ENCODE data around the gene ZNF112.

The ZNF112 gene

GRCh38 chr19:44313231-44313630, 43.2 kb downstream of the ZNF112 start:
- no peak for TF ChIP-seq ZC3H10 (CRISPR knock-in tag; IDR thresholded peaks at IDR 0.05)
- no peak for TF ChIP-seq ARNTL (CRISPR knock-in tag; IDR thresholded peaks at IDR 0.05; ENCODE audit: borderline replicate concordance, low read depth)
- TF ChIP-seq BACH2 (CRISPR knock-in tag; IDR thresholded peaks at IDR 0.05; ENCODE audit: borderline replicate concordance): no peak
- no peak for TF ChIP-seq TOX (CRISPR knock-in tag; IDR thresholded peaks at IDR 0.05; ENCODE audit: borderline replicate concordance)
- no peak for ATAC-seq

- no peak for TF ChIP-seq RARB (CRISPR knock-in tag; IDR thresholded peaks at IDR 0.05)
- ATAC-seq: no peak
Observed at GRCh38 chr19:44308011-44308410, 48.5 kb downstream of the ZNF112 start.

GRCh38 chr19:44306283-44306682, 50.2 kb downstream of the ZNF112 start:
- no peak for ATAC-seq
- TF ChIP-seq ZFP3 (CRISPR knock-in tag; IDR thresholded peaks at IDR 0.05): no peak
- no peak for TF ChIP-seq ARNTL (CRISPR knock-in tag; IDR thresholded peaks at IDR 0.05; ENCODE audit: borderline replicate concordance, low read depth)
- no peak for TF ChIP-seq ESRRG (CRISPR knock-in tag; IDR thresholded peaks at IDR 0.05)
- no peak for TF ChIP-seq CSDC2 (CRISPR knock-in tag; IDR thresholded peaks at IDR 0.05)
- TF ChIP-seq ZNF8 (CRISPR knock-in tag; IDR thresholded peaks at IDR 0.05): no peak
- TF ChIP-seq TCF4 (CRISPR knock-in tag; IDR thresholded peaks at IDR 0.05; ENCODE audit: borderline replicate concordance): no peak

GRCh38 chr19:44305457-44305856, 51.0 kb downstream of the ZNF112 start:
- TF ChIP-seq ESRRG (CRISPR knock-in tag; IDR thresholded peaks at IDR 0.05) (no peak), ZFP3 (CRISPR knock-in tag; IDR thresholded peaks at IDR 0.05) (no peak)
- no peak for ATAC-seq

- ATAC-seq: peak; percentile 99
- peak; percentile 65 for TF ChIP-seq ZNF70 (CRISPR knock-in tag; IDR thresholded peaks at IDR 0.05)
- TF ChIP-seq CSDC2 (CRISPR knock-in tag; IDR thresholded peaks at IDR 0.05): no peak
- TF ChIP-seq POU6F1 (CRISPR knock-in tag; IDR thresholded peaks at IDR 0.05; ENCODE audit: borderline replicate concordance, low read depth): no peak
Observed at GRCh38 chr19:44304659-44305193, 51.8 kb downstream of the ZNF112 start, which contains the start of gene ZNF235. Gene ZNF235 (minus strand): TSS chr19:44305025. CDS start chr19:44303404, 1,621 bp downstream.

- TF ChIP-seq TCF4 (CRISPR knock-in tag; IDR thresholded peaks at IDR 0.05; ENCODE audit: borderline replicate concordance) (peak; percentile 44; the same call in 1 of the 2 replicates), GLIS3 (CRISPR knock-in tag; IDR thresholded peaks at IDR 0.05) (no peak), ZC3H10 (CRISPR knock-in tag; IDR thresholded peaks at IDR 0.05) (no peak)
- peak; percentile 66 for ATAC-seq
Observed at GRCh38 chr19:44303976-44304568, 52.4 kb downstream of the ZNF112 start.

- TF ChIP-seq ARNTL (CRISPR knock-in tag; IDR thresholded peaks at IDR 0.05; ENCODE audit: borderline replicate concordance, low read depth) (no peak), TSHZ2 (CRISPR knock-in tag; IDR thresholded peaks at IDR 0.05) (no peak), TOX (CRISPR knock-in tag; IDR thresholded peaks at IDR 0.05; ENCODE audit: borderline replicate concordance) (no peak), CSRNP3 (CRISPR knock-in tag; IDR thresholded peaks at IDR 0.05) (no peak), ZC3H10 (CRISPR knock-in tag; IDR thresholded peaks at IDR 0.05) (no peak), ZFP3 (CRISPR knock-in tag; IDR thresholded peaks at IDR 0.05) (no peak), ESRRG (CRISPR knock-in tag; IDR thresholded peaks at IDR 0.05) (no peak)
- ATAC-seq: no peak
Observed at GRCh38 chr19:44303320-44303719, 53.2 kb downstream of the ZNF112 start.
